Fibroblast of lung (primary cell): ENCODE measurements around the gene CPNE6. TPM values are rescaled to one million over a fixed set of nuclear protein-coding genes. Genes with fewer than 3 reads are reported as not detected.

Source experiments
- DNase-seq, 2 donors: peaks; one replicate each; pipeline versions ENCODE4 v3.0.0 to v3.0.0-alpha.2; 2010; ENCODE audit warnings: low read depth in 2 of 2
- H2AFZ ChIP-seq: 2 replicates; pipeline ENCODE4 v1.5.1; 2012; ENCODE audit warnings: low read length, control low read depth, inconsistent platforms
- H3K27ac ChIP-seq: 2 replicates; pipeline ENCODE4 v1.5.1; 2011; ENCODE audit warnings: low read length, control low read depth; ENCODE audit not compliant: insufficient read depth
- H3K27me3 ChIP-seq: 2 replicates; pipeline ENCODE4 v1.5.1; 2011; ENCODE audit warnings: mild to moderate bottlenecking, low read length; ENCODE audit not compliant: control insufficient read depth, insufficient read depth
- H3K36me3 ChIP-seq: 2 replicates; pipeline ENCODE4 v1.5.1; 2011; ENCODE audit warnings: low read length; ENCODE audit not compliant: control insufficient read depth, insufficient read depth
- H3K4me1 ChIP-seq: 2 replicates; pipeline ENCODE4 v1.5.1; 2011; ENCODE audit warnings: low read length; ENCODE audit not compliant: control insufficient read depth, insufficient read depth; ENCODE audit errors: extremely low read depth
- H3K4me2 ChIP-seq: 2 replicates; pipeline ENCODE4 v1.5.1; 2011; ENCODE audit warnings: low read length, control low read depth; ENCODE audit not compliant: insufficient read depth; ENCODE audit errors: extremely low read depth
- H3K4me3 ChIP-seq, 4 experiments: fragments of 200-600 bp in 1 of 4; sonication (generic) in 1 of 4; replicated peaks in 1 of 4; 2 replicates each; pipeline ENCODE4 v1.5.1; 2011 to 2016; ENCODE audit warnings: low read length in 4 of 4, low read depth in 3 of 4, mild to moderate bottlenecking in 3 of 4, control low read depth in 2 of 4, inconsistent platforms in 1 of 4, mixed read lengths in 1 of 4; ENCODE audit not compliant: insufficient read depth in 1 of 4; ENCODE audit errors: control extremely low read depth in 1 of 4
- H3K79me2 ChIP-seq: 2 replicates; pipeline ENCODE4 v1.5.1; 2012; ENCODE audit warnings: mild to moderate bottlenecking, low read length, inconsistent platforms; ENCODE audit not compliant: control insufficient read depth, insufficient read depth
- H3K9ac ChIP-seq: 2 replicates; pipeline ENCODE4 v1.5.1; 2011; ENCODE audit warnings: mild to moderate bottlenecking, low read length, control low read depth; ENCODE audit not compliant: insufficient read depth
- H3K9me3 ChIP-seq: 2 replicates; pipeline ENCODE4 v1.5.1; 2012; ENCODE audit warnings: low read depth, low read length; ENCODE audit not compliant: control insufficient read depth, insufficient read depth
- H4K20me1 ChIP-seq: 2 replicates; pipeline ENCODE4 v1.5.1; 2011; ENCODE audit warnings: low read length; ENCODE audit not compliant: control insufficient read depth, insufficient read depth; ENCODE audit errors: extremely low read depth
- EZH2 ChIP-seq: IDR thresholded peaks from 2 replicates; pipeline ENCODE4 v1.5.1; 2012; ENCODE audit warnings: low read length, control low read depth, mild to moderate bottlenecking; ENCODE audit errors: missing control alignments
- polyA plus RNA-seq, 2 donors: library from polyadenylated mRNA; depleted of rRNA in 1 of 2; stranded (reverse) in 1 of 2; unstranded in 1 of 2; fragments of >200 nt; gene quantifications; 2 replicates each; pipeline ENCODE4 v1.2.1, GENCODE V29; 2011 to 2012; ENCODE audit warnings: missing spikeins in 1 of 2
- total RNA-seq: library from RNA; depleted of rRNA; stranded (reverse); fragments of >200 nt; gene quantifications from 2 replicates; pipeline ENCODE4 v1.2.1, GENCODE V29; 2014
- TF ChIP-seq, protein P1 (sequence below), 2 donors: IDR thresholded peaks in 1 of 2; conservative IDR thresholded peaks in 1 of 2; 1 replicate in 1 of 2; 2 replicates in 1 of 2; pipeline ENCODE4 v1.5.1; 2011 to 2012; ENCODE audit warnings: low read length in 2 of 2, control low read depth in 1 of 2, inconsistent platforms in 1 of 2, low read depth in 1 of 2, mild to moderate bottlenecking in 1 of 2

The CPNE6 gene
- total and polyA plus RNA-seq, 2 donors (not counting 1 experiment from before 2014, with no cell fraction given) = not detected

DNA sequence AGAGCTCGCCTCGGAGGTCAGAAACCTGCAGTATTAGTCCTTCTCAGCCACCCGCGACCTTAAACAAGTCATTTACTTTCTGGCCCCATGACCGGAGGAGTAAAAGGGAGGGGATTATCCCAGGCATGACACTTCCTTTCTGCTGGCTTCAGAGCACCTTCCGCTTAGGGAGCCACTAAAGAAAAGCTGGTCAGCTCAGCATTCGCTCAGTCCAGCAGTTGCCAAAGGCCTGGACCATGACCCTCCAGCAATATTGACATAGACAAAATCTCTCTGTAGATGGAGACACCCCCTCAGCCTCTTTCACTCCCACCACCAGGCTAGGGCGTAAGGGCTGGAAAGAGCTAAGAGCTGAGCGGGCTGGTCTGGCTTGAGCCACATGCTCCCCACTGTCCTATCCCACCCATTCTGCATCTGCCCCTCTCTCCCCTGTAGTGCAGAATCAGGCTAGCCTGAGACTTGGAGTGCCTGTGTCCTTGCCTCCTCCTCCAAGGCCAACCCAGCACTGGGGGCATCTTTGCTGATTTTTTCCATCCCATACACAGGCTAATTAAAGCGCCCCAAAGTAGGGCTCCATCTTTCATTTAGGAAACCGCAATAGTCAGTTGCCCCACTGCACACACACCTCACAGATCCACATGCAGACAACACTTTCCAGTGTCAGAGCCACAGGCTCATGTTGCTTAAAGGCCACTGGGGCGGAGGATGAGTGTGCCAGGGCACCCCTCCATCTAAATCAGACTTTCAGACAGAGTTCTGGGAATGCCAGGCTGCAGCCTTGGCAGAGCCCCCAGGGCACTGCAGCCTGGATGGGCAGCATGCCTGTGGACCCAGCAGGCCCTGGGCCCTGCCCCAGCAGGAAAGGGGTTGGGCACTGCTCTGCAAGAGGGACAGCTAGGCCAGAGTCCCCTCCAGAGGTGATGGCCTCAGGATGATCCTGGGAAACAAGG, 4.0 kb upstream of the CPNE6 start:
- no peaks in the 10 kb centered on the region for H3K9me3 ChIP-seq
- H2AFZ ChIP-seq = no peak overlapping the region
- no peaks in the 10 kb centered on the region for H3K36me3 ChIP-seq
- H3K4me1 ChIP-seq = no peaks in the 10 kb centered on the region
- no peak overlapping the region for H3K27ac ChIP-seq
- no peak for DNase-seq
- no peaks in the 10 kb centered on the region for H3K79me2 ChIP-seq
- H3K27me3 ChIP-seq = peaks cover 6% of the 10 kb centered on the region
- H3K4me3 ChIP-seq = no peak overlapping the region
- H3K4me2 ChIP-seq = no peak overlapping the region
- TF ChIP-seq, protein P1, sequence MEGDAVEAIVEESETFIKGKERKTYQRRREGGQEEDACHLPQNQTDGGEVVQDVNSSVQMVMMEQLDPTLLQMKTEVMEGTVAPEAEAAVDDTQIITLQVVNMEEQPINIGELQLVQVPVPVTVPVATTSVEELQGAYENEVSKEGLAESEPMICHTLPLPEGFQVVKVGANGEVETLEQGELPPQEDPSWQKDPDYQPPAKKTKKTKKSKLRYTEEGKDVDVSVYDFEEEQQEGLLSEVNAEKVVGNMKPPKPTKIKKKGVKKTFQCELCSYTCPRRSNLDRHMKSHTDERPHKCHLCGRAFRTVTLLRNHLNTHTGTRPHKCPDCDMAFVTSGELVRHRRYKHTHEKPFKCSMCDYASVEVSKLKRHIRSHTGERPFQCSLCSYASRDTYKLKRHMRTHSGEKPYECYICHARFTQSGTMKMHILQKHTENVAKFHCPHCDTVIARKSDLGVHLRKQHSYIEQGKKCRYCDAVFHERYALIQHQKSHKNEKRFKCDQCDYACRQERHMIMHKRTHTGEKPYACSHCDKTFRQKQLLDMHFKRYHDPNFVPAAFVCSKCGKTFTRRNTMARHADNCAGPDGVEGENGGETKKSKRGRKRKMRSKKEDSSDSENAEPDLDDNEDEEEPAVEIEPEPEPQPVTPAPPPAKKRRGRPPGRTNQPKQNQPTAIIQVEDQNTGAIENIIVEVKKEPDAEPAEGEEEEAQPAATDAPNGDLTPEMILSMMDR (conservative IDR thresholded peaks at IDR 0.05 in 1 of 2, IDR thresholded peaks at IDR 0.05 in 1 of 2; ENCODE audit: low read depth in 1 of 2, low read length in 2 of 2) = no peak
- no peak for TF ChIP-seq EZH2
- H3K9ac ChIP-seq = no peak overlapping the region
- H4K20me1 ChIP-seq = no peaks in the 10 kb centered on the region

DNA sequence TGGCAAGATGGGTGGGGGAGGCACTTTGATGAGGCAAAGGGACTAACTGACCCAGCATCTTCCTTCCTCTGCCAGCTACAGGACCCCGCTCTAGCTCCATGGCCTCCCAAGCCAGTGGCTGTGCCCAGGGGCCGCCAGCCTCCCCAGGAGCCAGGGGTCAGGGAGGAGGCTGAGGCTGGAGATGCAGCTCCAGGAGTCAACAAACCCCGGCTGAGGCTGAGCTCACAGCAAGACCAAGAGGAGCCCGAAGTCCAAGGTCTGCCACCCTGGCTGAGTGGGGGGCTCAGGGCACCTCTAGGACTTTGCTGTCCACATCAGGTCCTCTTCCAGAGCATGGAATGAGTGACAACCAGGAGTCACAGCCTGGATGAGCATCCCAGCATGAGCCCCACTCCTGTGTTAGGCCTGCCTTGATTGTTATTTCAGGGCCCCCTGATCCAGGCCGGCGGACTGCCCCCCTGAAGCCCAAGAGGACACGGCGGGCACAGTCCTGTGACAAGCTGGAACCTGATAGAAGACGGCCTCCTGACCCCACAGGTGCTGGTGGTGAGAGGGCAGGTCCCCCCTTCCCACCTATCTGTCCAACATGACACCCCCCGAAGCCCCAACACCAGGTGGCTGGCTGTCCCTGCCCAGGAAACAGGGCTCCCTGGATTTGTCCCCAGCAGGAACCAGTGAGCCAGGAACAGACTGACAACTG, 2.5 kb upstream of the CPNE6 start:
- H3K79me2 ChIP-seq = no peaks in the 10 kb centered on the region
- H2AFZ ChIP-seq = no peak overlapping the region
- peaks cover 9% of the 10 kb centered on the region for H3K27me3 ChIP-seq
- H3K9ac ChIP-seq = no peak overlapping the region
- H3K36me3 ChIP-seq = no peaks in the 10 kb centered on the region
- TF ChIP-seq, protein P1 (conservative IDR thresholded peaks at IDR 0.05 in 1 of 2, IDR thresholded peaks at IDR 0.05 in 1 of 2; ENCODE audit: low read depth in 1 of 2, low read length in 2 of 2) = no peak
- no peak for TF ChIP-seq EZH2
- H4K20me1 ChIP-seq = no peaks in the 10 kb centered on the region
- no peak for DNase-seq
- no peaks in the 10 kb centered on the region for H3K9me3 ChIP-seq
- no peak overlapping the region for H3K4me2 ChIP-seq
- H3K4me1 ChIP-seq = no peaks in the 10 kb centered on the region
- no peak overlapping the region for H3K27ac ChIP-seq
- H3K4me3 ChIP-seq = no peak overlapping the region

DNA sequence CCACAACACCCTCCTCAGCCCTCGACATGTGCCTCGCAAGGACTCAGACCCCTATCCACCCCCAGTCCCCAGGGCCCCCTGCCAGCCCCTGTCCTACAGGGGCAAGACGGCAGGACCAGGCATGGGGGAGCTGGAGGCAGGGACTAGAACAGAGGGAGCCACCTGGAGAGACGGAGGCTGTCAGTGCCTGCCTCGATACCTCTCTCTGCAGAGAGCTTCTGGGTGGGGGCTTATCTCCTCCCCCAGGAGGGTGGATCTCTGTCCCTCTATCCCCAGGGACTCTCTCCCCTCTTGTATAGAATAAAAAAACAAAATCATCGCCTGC, 2.0 kb upstream of the CPNE6 start:
- H3K9me3 ChIP-seq = no peaks in the 10 kb centered on the region
- DNase-seq = no peak
- no peak overlapping the region for H3K9ac ChIP-seq
- TF ChIP-seq EZH2 = no peak
- TF ChIP-seq, protein P1 (conservative IDR thresholded peaks at IDR 0.05 in 1 of 2, IDR thresholded peaks at IDR 0.05 in 1 of 2; ENCODE audit: low read depth in 1 of 2, low read length in 2 of 2) = no peak
- no peaks in the 10 kb centered on the region for H3K4me1 ChIP-seq
- H3K79me2 ChIP-seq = no peaks in the 10 kb centered on the region
- no peak overlapping the region for H3K4me2 ChIP-seq
- no peaks in the 10 kb centered on the region for H3K36me3 ChIP-seq
- no peak overlapping the region for H3K4me3 ChIP-seq
- no peak overlapping the region for H3K27ac ChIP-seq
- H2AFZ ChIP-seq = no peak overlapping the region
- peaks cover 12% of the 10 kb centered on the region for H3K27me3 ChIP-seq
- H4K20me1 ChIP-seq = no peaks in the 10 kb centered on the region
